GM21515 (cell line): ENCODE measurements around the gene ABCA9.
"Not testable (repeated sequence)": the region's sequence is repeated elsewhere in the genome, so short reads cannot be mapped to it uniquely, and the experiment has no call there.

Experiments
- ATAC-seq: cut with Tn5 transposase; IDR thresholded peaks from one replicate; pipeline ENCODE4 v1.9.1; 2021; ENCODE audit not compliant: unreplicated experiment

The ABCA9 gene

DNA sequence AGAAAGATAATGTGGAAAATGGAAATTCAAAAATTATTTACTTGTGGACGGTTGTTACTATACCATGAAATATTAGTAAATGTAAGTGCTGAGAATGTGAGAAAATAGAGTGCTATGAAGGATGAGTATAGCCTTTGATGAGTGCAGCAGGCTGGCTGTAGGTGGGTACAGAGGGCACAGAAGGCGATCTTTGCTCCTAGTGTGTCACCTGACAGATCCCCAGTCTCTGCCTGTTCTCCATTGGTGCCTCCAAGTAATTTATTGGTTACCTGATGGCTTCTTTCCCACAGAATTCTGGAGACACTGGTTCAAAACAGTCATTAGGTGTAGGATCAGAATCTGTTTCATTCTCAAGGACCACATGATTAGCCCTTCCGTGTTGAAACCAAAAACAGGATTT lies 28.9 kb downstream of the ABCA9 start:
- no peak for ATAC-seq

DNA sequence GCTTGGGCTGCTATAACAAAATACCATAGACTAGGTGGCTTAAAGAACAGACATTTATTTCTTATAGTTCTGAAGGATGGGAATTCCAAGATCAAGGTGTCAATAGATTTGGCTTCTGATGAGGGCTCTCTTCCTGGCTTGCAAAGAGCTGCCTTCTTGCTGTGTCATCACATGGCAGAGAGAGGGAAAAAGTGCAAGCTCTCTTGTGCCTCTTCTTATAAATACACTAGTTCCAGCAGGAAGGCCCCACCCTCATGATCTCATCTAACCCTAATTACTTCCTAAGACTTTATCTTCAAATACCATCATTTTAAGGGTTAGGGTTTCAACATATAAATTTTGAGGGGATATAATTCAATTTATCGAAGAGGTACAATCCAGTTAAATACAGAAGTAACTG lies 30.6 kb downstream of the ABCA9 start:
- ATAC-seq, result no peak

DNA sequence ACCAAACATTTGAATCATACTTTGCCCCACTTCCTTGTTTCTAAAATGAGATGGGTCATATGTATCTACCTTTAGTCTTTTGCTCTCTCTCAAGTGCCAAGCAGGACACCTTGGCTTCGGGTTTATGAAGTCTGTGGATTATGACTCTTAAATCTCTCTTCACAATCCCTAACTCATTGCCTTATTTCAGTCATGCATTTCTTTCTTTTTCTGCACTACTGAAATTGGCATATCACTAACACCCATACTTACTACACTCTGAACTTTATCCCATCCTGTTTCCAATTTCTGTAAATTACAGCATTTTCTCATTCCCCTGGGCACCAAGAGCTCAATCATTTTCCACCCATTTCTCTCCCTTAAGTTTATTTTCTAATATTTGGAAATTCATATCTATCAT lies 42.0 kb downstream of the ABCA9 start:
- no peak for ATAC-seq

DNA sequence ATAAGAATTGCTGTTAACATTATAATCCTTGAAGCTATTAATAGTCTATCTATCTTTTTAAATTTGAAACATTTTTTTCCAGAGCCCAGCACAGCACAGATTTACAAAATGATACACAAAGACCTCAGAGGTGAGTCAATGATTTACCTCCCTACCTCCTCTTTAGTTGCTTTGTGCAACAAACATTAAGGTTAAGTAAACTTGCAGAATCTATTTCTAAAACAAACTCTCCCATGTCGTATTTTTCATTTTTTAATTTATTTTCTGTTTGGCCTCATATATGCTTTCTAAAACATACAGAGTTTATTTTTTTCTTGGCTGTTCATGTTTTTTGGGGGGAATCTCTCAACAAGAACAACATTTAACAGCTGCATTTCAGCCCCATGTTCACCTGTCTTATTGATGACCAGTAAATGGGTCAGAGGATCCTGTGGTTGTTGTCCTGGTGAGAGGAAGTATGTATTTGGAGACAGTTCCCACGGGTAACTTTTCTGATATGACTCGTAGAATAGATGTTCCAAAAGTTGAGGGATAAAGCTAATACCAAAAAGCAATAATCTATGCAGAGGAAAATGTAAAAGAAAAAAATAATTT lies 42.6 kb downstream of the ABCA9 start:
- no peak for ATAC-seq

DNA sequence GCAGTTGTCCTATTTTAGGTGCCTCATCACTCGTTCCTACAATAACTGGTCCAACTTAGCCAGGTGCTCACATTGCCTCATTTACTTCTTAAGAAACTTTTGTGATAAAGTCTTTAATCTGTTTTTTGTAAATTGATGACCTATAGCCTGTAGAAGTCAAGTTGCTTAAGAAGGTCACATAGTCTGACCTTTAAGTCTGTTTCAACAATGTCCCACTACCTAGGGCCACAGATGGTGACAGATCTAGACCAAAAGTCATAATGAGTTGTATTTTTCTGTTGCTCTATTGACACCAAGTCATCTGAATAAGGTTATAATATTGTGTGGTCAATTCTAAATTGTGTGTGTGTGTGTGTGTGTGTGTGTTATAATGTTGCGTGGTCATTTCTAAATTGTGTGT lies 45.1 kb downstream of the ABCA9 start:
- no peak for ATAC-seq

DNA sequence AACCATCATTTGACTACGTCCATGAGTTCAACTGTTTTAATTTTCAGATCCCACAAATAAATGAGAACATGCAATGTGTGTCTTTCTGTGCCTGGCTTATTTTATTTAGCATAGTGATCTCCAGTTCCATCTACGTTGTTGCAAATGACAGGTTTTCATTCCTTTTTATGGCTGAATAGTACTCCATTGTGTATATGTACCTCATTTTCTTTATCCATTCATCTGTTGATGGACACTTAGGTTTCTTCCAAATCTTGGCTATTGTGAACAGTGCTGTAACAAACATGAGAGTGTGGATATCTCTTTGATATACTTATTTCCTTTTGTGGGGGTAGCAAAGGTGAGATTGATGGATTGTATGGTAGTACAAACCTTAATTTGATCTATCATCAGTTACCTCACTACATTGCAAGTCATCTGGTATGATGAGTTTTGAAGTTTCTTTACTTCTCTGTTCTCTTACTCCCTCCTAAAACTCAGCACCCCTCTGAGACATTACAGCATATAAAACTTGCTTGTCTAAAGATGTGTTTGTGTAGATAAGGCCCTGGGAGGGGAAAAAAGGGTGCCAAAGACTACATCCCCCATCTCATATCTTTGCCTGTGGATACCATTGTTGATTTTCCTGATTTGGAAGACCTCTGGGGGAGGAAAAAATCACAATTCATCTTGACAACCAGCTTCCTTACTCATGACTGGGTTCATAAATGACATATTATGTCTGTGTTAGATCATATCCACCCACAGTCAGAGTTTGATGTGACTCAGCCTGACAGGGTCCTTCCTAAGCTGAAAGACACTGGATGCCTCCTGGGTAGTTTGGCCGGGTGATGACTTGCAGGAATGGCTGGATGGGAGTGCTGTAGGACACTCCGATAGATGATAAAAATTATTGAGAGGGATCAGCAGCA lies 47.6 kb downstream of the ABCA9 start:
- ATAC-seq, result no peak

DNA sequence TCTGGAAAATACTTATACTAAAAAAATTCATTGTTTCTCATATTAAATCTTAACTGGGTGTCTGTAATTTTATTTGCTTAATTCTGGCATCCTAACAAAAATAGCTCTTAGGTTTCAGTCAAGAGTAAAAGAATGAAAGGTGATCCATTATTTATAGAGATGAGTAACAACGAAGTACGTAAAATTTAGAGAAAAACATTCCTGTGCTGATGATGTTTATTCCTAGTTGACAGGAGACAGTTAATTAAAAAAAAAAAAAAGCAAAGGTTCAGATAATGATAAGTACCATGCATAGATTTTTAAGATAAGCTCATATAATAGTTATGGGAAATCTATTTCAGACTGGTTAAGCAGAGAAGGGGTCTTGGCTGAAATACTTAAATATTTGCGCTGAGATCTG lies 50.8 kb downstream of the ABCA9 start:
- ATAC-seq, result no peak

DNA sequence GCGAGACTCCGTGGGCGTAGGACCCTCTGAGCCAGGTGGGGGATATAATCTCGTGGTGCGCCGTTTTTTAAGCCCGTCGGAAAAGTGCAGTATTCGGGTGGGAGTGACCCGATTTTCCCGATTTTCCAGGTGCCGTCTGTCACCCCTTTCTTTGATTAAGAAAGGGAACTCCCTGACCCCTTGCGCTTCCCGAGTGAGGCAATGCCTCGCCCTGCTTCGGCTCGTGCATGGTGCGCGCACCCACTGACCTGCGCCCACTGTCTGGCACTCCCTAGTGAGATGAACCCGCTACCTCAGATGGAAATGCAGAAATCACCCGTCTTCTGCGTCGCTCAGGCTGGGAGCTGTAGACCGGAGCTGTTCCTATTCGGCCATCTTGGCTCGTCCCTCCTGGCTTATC lies 56.0 kb downstream of the ABCA9 start:
- not testable (repeated sequence) for ATAC-seq

DNA sequence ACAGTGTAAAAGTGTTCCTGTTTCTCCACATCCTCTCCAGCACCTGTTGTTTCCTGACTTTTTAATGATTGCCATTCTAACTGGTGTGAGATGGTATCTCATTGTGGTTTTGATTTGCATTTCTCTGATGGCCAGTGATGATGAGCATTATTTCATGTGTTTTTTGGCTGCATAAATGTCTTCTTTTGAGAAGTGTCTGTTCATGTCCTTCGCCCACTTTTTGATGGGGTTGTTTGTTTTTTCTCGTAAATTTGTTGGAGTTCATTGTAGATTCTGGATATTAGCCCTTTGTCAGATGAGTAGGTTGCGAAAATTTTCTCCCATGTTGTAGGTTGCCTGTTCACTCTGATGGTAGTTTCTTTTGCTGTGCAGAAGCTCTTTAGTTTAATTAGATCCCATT lies 61.0 kb downstream of the ABCA9 start:
- ATAC-seq, result not testable (repeated sequence)

DNA sequence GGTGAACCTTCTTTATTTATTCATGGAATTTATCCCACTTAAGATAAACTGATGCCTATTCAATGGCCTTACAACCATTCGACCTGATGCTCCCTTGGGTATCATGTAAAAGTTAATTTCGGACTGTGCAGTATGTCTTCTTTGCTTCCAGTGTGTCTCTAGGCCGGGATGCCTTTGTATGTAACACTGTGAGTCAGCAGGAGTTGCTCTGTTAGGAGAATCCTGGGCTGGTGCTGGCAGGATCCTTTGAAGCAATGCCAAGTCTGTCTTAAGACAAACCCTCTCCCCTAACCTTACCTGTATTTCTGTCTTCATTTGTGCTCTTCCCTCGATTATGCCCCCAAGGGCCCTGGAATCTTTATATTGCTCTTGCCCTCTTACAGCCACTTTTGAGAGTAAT lies 67.6 kb downstream of the ABCA9 start:
- ATAC-seq, result no peak

DNA sequence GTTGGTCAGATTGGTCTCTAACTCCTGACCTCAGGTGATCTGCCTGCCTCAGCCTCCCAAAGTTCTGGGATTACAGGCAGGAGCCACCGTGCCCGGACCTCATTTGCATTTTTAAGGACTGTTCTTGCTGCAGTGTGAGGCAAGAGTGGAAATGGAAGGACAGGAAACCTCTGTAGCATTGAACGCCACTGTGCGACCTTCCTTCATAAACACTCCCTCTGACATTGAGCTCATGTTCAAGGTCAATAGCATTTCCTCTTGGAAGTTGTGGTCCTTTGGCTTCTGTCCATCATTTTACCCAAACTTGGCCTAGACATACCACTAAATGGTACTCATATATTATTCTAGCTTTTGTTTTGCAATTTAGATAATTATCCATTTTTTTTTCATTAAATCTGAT lies 72.8 kb downstream of the ABCA9 start:
- no peak for ATAC-seq

DNA sequence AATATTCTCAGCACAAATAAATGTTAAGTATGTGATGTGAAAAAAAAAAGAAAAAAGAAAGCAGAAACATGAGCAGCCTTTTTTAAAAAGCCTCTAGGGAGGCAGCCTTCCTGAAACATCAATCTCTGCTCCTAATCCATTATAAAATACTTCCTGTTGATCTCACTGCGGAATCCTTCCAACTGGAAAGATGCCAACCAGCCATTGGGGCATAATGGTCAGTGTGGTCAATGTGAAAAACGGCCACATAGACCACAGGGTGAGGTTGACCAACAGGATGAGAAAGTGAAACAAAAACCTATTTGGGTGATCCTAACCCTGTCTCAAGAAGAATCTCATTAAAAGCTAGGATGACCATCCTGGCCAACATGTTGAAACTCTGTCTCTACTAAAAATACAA lies 79.4 kb downstream of the ABCA9 start:
- ATAC-seq, result no peak

DNA sequence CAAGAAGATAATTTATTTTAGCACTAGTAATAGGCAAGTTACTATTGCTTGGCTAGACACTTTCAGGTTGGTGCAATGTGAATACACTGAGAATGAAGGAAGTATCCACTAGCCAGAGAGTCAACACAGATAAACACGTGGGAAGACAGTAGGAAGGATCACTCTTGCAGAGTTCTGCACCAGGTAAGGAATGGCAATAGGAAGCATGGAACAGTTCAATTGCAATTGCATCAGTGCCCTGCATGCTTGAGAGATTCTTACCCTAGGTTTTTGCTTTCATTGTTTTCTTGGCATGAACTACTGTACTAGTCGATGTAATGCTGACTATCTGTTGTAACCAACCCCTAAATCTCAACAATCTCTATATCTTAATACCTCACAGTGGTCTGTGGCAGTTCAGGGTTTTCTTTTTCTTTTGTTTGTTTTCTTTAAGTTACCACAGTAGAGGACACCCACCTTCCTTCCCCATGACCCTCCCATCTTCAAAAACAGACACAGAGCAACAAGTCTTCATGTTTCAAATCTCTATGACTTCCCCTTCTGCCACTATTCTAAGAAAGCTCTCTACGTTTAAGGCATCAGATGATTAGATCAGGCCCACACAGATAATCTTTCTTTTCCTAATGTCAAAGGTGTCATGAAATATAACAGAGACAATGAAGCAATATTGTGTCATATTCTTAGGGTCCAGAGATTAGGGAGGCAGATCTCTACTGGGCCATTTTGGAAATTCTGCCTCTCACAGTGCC lies 87.5 kb downstream of the ABCA9 start:
- ATAC-seq, result no peak

DNA sequence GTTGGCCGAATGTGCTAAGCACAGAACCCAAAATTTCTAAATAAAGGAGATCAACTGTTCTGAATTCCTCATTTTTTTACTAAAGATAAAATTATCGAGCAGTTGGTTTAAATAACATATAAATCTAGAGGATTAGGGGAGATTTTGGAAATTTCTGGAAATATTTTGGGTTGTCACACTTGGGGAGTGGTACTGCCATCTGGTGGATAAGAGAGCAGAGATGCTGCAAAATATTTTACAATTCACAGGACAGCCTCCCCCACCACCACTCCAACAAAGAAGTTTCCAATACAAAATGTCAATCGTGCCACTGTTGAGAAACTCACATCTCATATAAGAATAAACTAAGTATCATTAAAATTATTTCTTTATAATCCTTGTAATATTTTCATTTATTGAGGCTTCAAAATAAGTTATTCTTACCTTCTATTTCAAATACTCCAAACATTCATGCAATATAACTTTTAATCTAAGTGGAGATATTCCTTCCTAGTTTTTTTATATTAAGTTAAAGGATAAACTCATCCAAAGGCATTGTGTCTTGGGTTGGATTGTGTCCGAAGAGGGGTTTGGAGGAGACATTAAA lies 88.5 kb downstream of the ABCA9 start:
- ATAC-seq, result no peak

DNA sequence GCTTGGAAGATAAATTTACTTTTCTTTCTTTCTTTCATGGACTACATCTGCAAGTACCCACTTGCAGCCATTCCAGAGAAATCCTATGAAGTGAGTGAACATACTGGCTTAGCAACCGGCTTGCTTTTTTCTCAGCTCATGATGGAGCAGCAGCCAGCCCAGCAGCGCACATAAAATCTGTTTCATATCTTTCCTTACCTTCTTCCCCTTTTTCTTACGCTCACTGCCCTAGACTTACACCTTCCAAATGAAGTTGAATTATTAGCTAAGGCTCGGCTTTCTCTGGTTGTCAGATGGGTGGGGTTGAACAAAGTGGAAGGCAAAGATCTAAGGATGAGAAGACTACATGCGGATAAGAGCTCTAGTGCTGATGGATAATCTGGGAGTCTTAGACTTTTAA lies 91.6 kb downstream of the ABCA9 start:
- ATAC-seq, result no peak

DNA sequence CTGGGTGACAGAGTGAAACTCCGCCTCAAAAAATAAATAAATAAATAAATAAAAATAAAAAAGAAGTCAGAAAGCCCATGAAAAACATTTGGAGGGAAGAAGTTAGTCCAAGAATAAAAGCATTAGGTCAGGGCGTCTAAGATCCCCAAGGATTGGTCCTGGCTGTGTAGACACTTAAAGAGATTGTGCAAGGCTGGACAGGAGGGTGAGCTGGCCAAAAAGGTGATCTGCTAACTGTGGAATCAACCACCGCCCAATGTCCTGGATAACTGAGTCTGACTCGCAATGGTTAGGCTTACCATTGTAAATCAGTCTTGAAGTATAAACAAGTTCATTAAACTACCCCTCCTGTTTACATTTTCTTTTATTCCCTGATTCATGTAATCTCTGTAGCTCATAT lies 96.8 kb downstream of the ABCA9 start:
- ATAC-seq, result no peak

DNA sequence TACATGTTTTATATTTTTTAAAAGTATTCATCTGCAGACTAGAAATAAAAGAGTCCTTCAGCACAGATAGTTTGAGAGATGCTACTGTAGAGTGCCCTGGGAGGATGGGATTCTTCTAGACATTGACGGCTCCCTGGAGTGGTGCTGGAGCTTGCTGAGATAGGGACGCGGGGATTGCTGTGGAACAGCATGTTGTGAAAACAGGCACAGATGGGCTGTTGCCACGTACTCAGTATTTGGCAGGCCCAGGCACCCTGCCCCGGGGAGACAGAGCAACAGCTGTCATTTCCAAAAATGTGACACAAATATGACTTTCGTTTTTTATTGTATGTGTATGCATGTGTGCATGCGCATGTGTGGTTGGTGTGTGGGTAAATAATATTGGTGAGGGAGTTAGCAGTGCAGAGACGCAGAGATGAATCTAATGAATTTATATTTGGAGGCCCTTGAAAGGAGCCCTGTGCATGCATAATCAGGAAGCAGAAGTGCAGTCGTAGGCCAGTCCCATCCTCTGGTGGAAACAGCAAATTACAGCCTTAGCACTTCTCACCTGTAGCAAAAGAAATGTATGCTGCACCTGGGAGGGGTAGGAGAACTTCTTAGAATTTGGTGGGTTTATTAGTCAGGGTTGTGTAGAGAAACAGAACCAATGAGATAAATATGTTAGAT lies 99.4 kb downstream of the ABCA9 start:
- no peak for ATAC-seq

DNA sequence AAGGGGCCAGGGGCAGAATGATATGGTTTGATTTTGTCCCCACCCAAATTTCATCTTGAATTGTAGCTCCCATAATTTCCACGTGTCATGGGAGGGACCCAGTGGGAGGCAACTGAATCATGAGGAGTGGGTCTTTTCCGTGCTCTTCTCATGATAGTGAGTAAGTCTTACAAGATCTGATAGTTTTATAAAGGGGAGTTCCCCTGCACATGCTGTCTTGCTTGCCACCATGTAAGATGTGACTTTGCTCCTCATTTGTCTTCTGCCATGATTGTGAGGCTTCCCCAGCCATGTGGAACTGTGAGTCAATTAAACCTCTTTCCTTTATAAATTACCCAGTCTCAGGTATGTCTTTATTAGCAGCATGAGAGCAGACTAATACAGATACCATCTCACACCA lies 101.6 kb downstream of the ABCA9 start:
- not testable (repeated sequence) for ATAC-seq

DNA sequence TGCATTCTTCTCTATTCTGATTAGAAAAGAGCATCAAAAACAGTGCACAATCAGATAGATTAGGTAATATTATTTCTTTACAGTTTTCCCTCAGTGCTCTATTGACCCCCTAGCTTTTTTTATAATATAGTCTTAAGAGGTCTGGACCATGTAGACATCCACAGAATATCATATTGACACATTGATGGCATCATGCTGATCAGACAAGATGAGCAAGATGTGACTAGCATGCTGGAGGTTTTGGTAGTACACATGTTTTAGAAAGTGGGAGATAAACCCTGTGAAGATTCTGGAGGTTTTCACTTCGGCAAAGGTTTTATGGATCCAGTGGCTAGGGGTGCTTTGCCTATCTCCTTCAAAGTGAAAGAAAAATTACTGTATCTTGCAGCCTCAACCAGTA lies 102.8 kb downstream of the ABCA9 start:
- ATAC-seq, result no peak

DNA sequence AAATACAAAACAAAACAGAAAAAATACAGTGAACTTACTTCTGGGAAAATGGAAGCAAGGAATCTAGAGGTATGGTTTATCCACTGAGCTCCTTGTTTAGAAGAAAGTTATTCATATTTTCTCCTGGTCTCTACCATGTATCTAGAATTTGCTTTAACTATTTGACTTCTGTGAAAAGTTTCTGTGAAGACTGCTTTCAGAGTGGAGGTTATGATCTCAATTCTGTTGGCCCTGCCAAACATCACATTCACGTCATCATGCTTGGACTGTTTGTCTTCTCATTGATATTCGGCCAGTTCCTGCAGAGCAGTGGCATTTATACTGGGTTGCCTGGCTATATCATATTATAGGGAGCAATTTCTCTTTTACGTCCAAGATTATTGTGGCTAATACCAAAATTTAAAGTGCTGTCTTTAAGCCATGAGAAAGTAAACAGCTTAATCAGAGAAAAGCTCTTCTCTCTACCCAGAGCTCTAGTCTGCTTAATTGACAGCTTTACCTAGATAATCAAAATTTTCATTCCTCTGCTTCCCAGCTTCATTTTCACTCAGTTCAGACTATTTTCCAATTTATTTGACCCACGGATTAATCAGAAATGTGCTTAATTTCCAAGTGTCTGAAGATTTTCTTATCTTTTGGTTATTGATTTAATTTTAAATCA lies 105.4 kb downstream of the ABCA9 start, which contains the start of gene ABCA8:
ABCA8 (minus strand) TSS at position 212 of the 661 bp plus-strand sequence. CDS start 13,358 bp downstream, outside the sequence.
- ATAC-seq, result no peak
